VCaP (cell line): ENCODE measurements around the gene PHEX.

Experiments
- H3K27ac ChIP-seq: fragments of 450-650 bp; 2 replicates; pipeline ENCODE4 v1.5.1; 2017
- TF ChIP-seq, protein P1 (sequence below): fragments of 450-650 bp; conservative IDR thresholded peaks from 2 replicates; pipeline ENCODE4 v1.5.1; 2017; ENCODE audit warnings: mild to moderate bottlenecking, moderate library complexity

The PHEX gene

DNA sequence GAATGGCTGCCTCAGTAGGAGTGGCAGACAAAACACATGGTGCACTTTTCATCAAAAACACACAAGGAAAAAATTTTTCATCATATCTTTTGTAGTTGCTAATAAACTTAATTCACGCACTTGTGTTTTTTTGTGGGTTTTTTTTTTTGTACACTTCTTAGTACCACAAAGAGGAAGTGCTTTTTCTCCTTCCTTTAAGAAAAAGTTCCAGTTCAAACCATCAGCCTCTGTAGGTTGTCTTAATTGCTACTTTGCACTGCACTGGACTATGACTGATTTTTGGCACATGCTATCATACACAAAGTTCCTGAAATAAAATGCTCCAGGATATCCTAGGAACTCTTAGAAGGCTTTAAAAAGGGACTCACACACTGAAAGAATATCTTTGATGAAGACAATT, at the start of gene PHEX:
Gene PHEX (plus strand): TSS at position 242 of the 400 bp plus-strand sequence. CDS start 681 bp downstream, outside the sequence.
- H3K27ac ChIP-seq, result no peak within 1 kb of the TSS
- TF ChIP-seq, protein P1, sequence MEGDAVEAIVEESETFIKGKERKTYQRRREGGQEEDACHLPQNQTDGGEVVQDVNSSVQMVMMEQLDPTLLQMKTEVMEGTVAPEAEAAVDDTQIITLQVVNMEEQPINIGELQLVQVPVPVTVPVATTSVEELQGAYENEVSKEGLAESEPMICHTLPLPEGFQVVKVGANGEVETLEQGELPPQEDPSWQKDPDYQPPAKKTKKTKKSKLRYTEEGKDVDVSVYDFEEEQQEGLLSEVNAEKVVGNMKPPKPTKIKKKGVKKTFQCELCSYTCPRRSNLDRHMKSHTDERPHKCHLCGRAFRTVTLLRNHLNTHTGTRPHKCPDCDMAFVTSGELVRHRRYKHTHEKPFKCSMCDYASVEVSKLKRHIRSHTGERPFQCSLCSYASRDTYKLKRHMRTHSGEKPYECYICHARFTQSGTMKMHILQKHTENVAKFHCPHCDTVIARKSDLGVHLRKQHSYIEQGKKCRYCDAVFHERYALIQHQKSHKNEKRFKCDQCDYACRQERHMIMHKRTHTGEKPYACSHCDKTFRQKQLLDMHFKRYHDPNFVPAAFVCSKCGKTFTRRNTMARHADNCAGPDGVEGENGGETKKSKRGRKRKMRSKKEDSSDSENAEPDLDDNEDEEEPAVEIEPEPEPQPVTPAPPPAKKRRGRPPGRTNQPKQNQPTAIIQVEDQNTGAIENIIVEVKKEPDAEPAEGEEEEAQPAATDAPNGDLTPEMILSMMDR, result no peak

- no peak overlapping the region for H3K27ac ChIP-seq
Measured at GRCh38 chrX:21985332-21985777, 46.8 kb upstream of the PHEX start.

DNA sequence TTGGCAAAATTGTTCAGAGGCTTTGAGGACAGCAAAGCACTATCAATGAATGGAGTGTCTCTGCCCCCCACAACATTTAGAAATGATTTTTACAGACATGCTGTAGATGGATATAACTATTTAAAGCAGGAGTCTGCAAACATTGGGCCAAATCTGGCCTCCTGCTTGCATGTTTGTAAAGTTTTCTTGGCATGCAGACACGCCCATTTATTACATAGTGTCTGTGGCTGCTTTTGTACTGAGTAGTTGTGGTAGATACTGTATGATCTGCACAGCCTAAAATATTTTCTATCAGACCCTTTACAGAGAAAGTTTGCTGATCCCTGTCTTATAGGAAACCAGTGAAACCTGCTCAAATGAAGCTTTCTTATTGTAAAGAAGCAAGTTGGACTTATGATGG, 45.5 kb upstream of the PHEX start:
- TF ChIP-seq, protein P1, result no peak
- no peak overlapping the region for H3K27ac ChIP-seq

More at GRCh38 chrX:21985332-21985777, 46.8 kb upstream of the PHEX start:
- TF ChIP-seq, protein P1, result peak; percentile 91

- no peak overlapping the region for H3K27ac ChIP-seq
- TF ChIP-seq, protein P1, result no peak
Measured at GRCh38 chrX:21989384-21989783, 42.7 kb upstream of the PHEX start.

DNA sequence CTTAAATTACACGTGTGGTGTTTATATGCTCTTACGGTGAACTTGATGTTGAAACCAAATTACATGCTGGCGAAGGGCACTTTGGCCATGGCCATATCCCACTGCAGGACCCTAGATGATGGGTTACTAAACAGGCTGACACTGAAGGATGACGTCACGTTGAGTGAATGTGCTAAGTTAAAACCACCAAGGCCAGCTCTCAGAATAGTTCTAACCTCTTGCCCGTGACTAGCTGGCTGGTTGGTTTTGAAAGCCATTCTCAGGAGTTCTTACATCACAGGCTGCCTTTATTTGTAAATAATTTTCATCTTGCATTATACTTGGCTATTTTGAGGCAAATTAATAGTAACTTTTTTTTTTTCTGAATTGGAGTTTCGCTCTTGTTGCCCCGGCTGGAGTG, 41.3 kb upstream of the PHEX start:
- no peak overlapping the region for H3K27ac ChIP-seq

GRCh38 chrX:21991504-21991903, 40.6 kb upstream of the PHEX start:
- TF ChIP-seq, protein P1, result no peak
- no peak overlapping the region for H3K27ac ChIP-seq

More for the DNA sequence above, 41.3 kb upstream of the PHEX start:
- TF ChIP-seq, protein P1, result no peak

DNA sequence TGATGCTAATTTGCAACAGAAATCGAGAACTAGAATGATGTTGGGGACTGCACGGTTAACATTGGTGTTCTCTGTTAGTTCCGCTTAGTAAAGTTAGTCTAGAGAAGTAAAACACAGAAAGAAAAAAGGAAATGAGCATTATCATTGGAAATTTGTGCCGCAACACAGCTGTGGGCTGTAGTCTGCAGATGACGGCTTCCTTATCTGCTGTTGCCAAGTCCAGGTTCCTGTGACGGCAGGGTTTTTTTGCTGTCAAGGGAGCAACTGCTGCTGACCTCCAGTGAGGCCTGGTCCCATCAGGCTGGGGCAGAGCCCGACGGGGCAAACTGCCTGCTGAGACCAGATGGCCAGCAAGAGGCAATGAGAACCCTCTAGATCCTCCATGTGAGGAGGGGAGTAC, 38.9 kb upstream of the PHEX start:
- TF ChIP-seq, protein P1, result no peak
- H3K27ac ChIP-seq, result no peak overlapping the region
